Stimulated activated CD8-positive, alpha-beta memory T cell treated with anti-CD3 and anti-CD28 coated beads, Interleukin-15, amount 100 ng/mL, for 24 hours (primary cell): ENCODE measurements around the gene FAM186B.

Experiments
- DNase-seq: peaks from one replicate; pipeline ENCODE4 v3.0.0-alpha.2; 2020; ENCODE audit warnings: low read depth

Gene FAM186B

GRCh38 chr12:49567611-49568441 is 37.6 kb downstream of the FAM186B start, which contains the start of gene MCRS1:
TSS of gene MCRS1 (minus strand) at chr12:49568142. CDS start at chr12:49566731, 1,411 bp downstream.
- peak; percentile 75 for DNase-seq

- no peak for DNase-seq
Observed at GRCh38 chr12:49567302-49567610, 38.2 kb downstream of the FAM186B start.

- DNase-seq = no peak
Observed at GRCh38 chr12:49566361-49566760, 39.1 kb downstream of the FAM186B start.

GRCh38 chr12:49565406-49566265 is 39.8 kb downstream of the FAM186B start:
- DNase-seq = no peak

- DNase-seq = no peak
Observed at GRCh38 chr12:49564686-49565405, 40.6 kb downstream of the FAM186B start.

GRCh38 chr12:49563951-49564685 is 41.3 kb downstream of the FAM186B start:
- no peak for DNase-seq

GRCh38 chr12:49562831-49563230 is 42.6 kb downstream of the FAM186B start:
- no peak for DNase-seq

GRCh38 chr12:49562233-49562632 is 43.2 kb downstream of the FAM186B start:
- no peak for DNase-seq

GRCh38 chr12:49560695-49561094 is 44.7 kb downstream of the FAM186B start:
- no peak for DNase-seq

- DNase-seq = no peak
Observed at GRCh38 chr12:49559011-49559675, 46.3 kb downstream of the FAM186B start.

- DNase-seq = no peak
Observed at GRCh38 chr12:49558526-49558925, 46.9 kb downstream of the FAM186B start.

- no peak for DNase-seq
Observed at GRCh38 chr12:49557917-49558215, 47.6 kb downstream of the FAM186B start.

GRCh38 chr12:49557187-49557916 is 48.1 kb downstream of the FAM186B start:
- no peak for DNase-seq

GRCh38 chr12:49556391-49557186 is 48.9 kb downstream of the FAM186B start:
- no peak for DNase-seq

- no peak for DNase-seq
Observed at GRCh38 chr12:49555631-49556390, 49.6 kb downstream of the FAM186B start.

- DNase-seq = no peak
Observed at GRCh38 chr12:49554266-49554665, 51.2 kb downstream of the FAM186B start.

GRCh38 chr12:49553512-49554088 is 51.8 kb downstream of the FAM186B start:
- DNase-seq = no peak

GRCh38 chr12:49552899-49553298 is 52.5 kb downstream of the FAM186B start:
- DNase-seq = no peak

GRCh38 chr12:49552425-49552824 is 53.0 kb downstream of the FAM186B start:
- DNase-seq = no peak
